Type B pancreatic cell (in vitro differentiated cells): ENCODE measurements around the gene TMEM39B. TPM values are rescaled to one million over a fixed set of nuclear protein-coding genes. Genes with fewer than 3 reads are reported as not detected.
A peak's percentile ranks its signal among the peaks of the same experiment; 100 is the strongest.
"Not testable (repeated sequence)": the region's sequence is repeated elsewhere in the genome, so short reads cannot be mapped to it uniquely, and the experiment has no call there.

Experiments used
- DNase-seq: peaks from one replicate; pipeline ENCODE4 v3.0.0; 2021; ENCODE audit warnings: mixed read lengths; ENCODE audit not compliant: unreplicated experiment; ENCODE audit errors: extremely low spot score
- H3K27ac Mint-ChIP-seq: 2 replicates; pipeline ENCODE4 v1.8.0; 2021; ENCODE audit warnings: mild to moderate bottlenecking, mixed read lengths
- H3K27me3 Mint-ChIP-seq: 2 replicates; pipeline ENCODE4 v1.8.0; 2021; ENCODE audit warnings: mixed read lengths
- H3K36me3 Mint-ChIP-seq: 2 replicates; pipeline ENCODE4 v1.8.0; 2021; ENCODE audit warnings: mixed read lengths
- H3K4me1 Mint-ChIP-seq: one replicate; pipeline ENCODE4 v1.8.0; 2021; ENCODE audit warnings: mixed read lengths; ENCODE audit not compliant: unreplicated experiment
- H3K4me3 Mint-ChIP-seq: 2 replicates; pipeline ENCODE4 v1.8.0; 2021; ENCODE audit warnings: mild to moderate bottlenecking, mixed read lengths
- H3K9me3 Mint-ChIP-seq: 2 replicates; pipeline ENCODE4 v1.8.0; 2021; ENCODE audit warnings: mixed read lengths
- CTCF ChIP-seq: fragments of 200-600 bp; sonication (generic); conservative IDR thresholded peaks from 2 replicates; pipeline ENCODE4 v1.5.0; 2021; ENCODE audit warnings: antibody characterized with exemption, mild to moderate bottlenecking
- microRNA-seq: library from miRNA; unstranded; fragments of <30 nt; microRNA quantifications from one replicate; pipeline ENCODE4, GENCODE V29; 2020
- total RNA-seq: library from RNA; stranded (reverse); gene quantifications from 2 replicates; pipeline ENCODE4 v1.2.1, GENCODE V29; 2021; ENCODE audit warnings: low replicate concordance

TMEM39B gene
- total RNA-seq, 1 donor from 2014 or later: 23.3 TPM

- no peak for DNase-seq
- TF ChIP-seq CTCF: no peak
- peaks cover 14% of the 10 kb centered on the region for H3K36me3 Mint-ChIP-seq
- H3K4me3 Mint-ChIP-seq: no peak overlapping the region
- no peak overlapping the region for H3K27ac Mint-ChIP-seq
- peaks cover 15% of the 10 kb centered on the region for H3K4me1 Mint-ChIP-seq
- no peaks in the 10 kb centered on the region for H3K9me3 Mint-ChIP-seq
- H3K27me3 Mint-ChIP-seq: no peaks in the 10 kb centered on the region
Measured at GRCh38 chr1:32144033-32144432, 71.3 kb downstream of the TMEM39B start.

GRCh38 chr1:32147799-32148198, 75.1 kb downstream of the TMEM39B start:
- H3K27me3 Mint-ChIP-seq, H3K4me1 Mint-ChIP-seq, H3K27ac Mint-ChIP-seq, DNase-seq, H3K9me3 Mint-ChIP-seq, H3K4me3 Mint-ChIP-seq: not testable (repeated sequence)
- H3K36me3 Mint-ChIP-seq: peaks cover 15% of the 10 kb centered on the region

GRCh38 chr1:32150847-32151246, 78.1 kb downstream of the TMEM39B start:
- TF ChIP-seq CTCF: no peak
- H3K9me3 Mint-ChIP-seq: no peaks in the 10 kb centered on the region
- DNase-seq: no peak
- peaks cover 8% of the 10 kb centered on the region for H3K4me1 Mint-ChIP-seq
- H3K27ac Mint-ChIP-seq: no peak overlapping the region
- no peaks in the 10 kb centered on the region for H3K27me3 Mint-ChIP-seq
- no peak overlapping the region for H3K4me3 Mint-ChIP-seq
- H3K36me3 Mint-ChIP-seq: peaks cover 13% of the 10 kb centered on the region

GRCh38 chr1:32151319-32151787, 78.6 kb downstream of the TMEM39B start:
- Mint-ChIP-seq H3K9me3 (no peaks in the 10 kb centered on the region), H3K36me3 (peaks cover 16% of the 10 kb centered on the region), H3K4me3 (no peak overlapping the region), H3K27me3 (no peaks in the 10 kb centered on the region), H3K4me1 (peaks cover 8% of the 10 kb centered on the region), H3K27ac (peak overlapping the region; percentile 17)
- DNase-seq: no peak
- no peak for TF ChIP-seq CTCF

Small RNAs within 50 kb of the gene (microRNA-seq; reads per million reads assigned to microRNA genes)
- not detected for gene MIR5585

Other genes starting within 250 kb of the TMEM39B start
- gene PTP4A2, start 134.6 kb upstream of the TMEM39B start, total RNA-seq: 150 and 179 TPM in 2 replicates
- 136 and 202 TPM in 2 replicates for gene KHDRBS1, start 59.1 kb upstream of the TMEM39B start, total RNA-seq
- 76.2 and 85.1 TPM in 2 replicates for gene KPNA6, start 35.1 kb downstream of the TMEM39B start, total RNA-seq
- 54.0 and 60.4 TPM in 2 replicates for gene TXLNA, start 106.7 kb downstream of the TMEM39B start, total RNA-seq
- 15.8 and 19.6 TPM in 2 replicates for gene CCDC28B, start 127.7 kb downstream of the TMEM39B start, total RNA-seq
- 4.3 and 4.7 TPM in 2 replicates for gene IQCC, start 132.7 kb downstream of the TMEM39B start, total RNA-seq
- not detected in 2 replicates for gene DCDC2B, start 136.2 kb downstream of the TMEM39B start, total RNA-seq
- gene TMEM234, start 149.4 kb downstream of the TMEM39B start, total RNA-seq: 33.9 and 35.4 TPM in 2 replicates
- 162 and 179 TPM in 2 replicates for gene EIF3I, start 149.5 kb downstream of the TMEM39B start, total RNA-seq
- gene FAM167B, start 174.3 kb downstream of the TMEM39B start, total RNA-seq: 1.4 and 2.1 TPM in 2 replicates
- not detected in 2 replicates for gene LCK, start 178.3 kb downstream of the TMEM39B start, total RNA-seq
- gene HDAC1, start 219.1 kb downstream of the TMEM39B start, total RNA-seq: 108 and 114 TPM in 2 replicates